Natural killer cell (primary cell): ENCODE data around the gene PHPT1. TPM values are rescaled to one million over a fixed set of nuclear protein-coding genes. Genes with fewer than 3 reads are reported as not detected.
"Not testable (repeated sequence)": the region's sequence is repeated elsewhere in the genome, so short reads cannot be mapped to it uniquely, and the experiment has no call there.

Experiments used
- ATAC-seq, 3 donors: fragments of 150-1000 bp in 2 of 3; fragments of 200-7000 bp in 1 of 3; cut with Tn5 transposase; 1 replicate in 1 of 3; 2 replicates in 2 of 3; pipeline ENCODE4 v1.10.0; 2021; ENCODE audit warnings: mild to moderate bottlenecking in 2 of 3, moderate library complexity in 2 of 3
- DNase-seq, 2 donors: peaks; one replicate each; pipeline versions ENCODE4 v3.0.0 to v3.0.0-alpha.2; 2013 to 2021; ENCODE audit warnings: mixed read lengths in 1 of 2
- H3K27ac ChIP-seq: one replicate; pipeline ENCODE4 v1.5.1; 2013; ENCODE audit warnings: mild to moderate bottlenecking, low read length
- H3K27me3 ChIP-seq: one replicate; pipeline ENCODE4 v1.6.1; 2013; ENCODE audit warnings: low read length; ENCODE audit not compliant: control insufficient read depth, insufficient read depth
- H3K36me3 ChIP-seq: one replicate; pipeline ENCODE4 v1.6.1; 2013; ENCODE audit warnings: low read length; ENCODE audit not compliant: control insufficient read depth, insufficient read depth
- H3K4me1 ChIP-seq: one replicate; pipeline ENCODE4 v1.6.1; 2013; ENCODE audit warnings: low read length; ENCODE audit not compliant: control insufficient read depth, insufficient read depth
- H3K4me3 ChIP-seq: one replicate; pipeline ENCODE4 v1.5.1; 2013; ENCODE audit warnings: low read length
- H3K9me3 ChIP-seq: one replicate; pipeline ENCODE4 v1.6.1; 2013; ENCODE audit warnings: low read length; ENCODE audit not compliant: control insufficient read depth, insufficient read depth
- H3K27ac Mint-ChIP-seq, 2 donors: one replicate each; pipeline ENCODE4 v1.8.0; 2022; ENCODE audit warnings: mild to moderate bottlenecking in 2 of 2, mixed read lengths in 2 of 2, moderate library complexity in 1 of 2
- H3K27me3 Mint-ChIP-seq, 2 donors: one replicate each; pipeline ENCODE4 v1.8.0; 2022; ENCODE audit warnings: low read depth in 2 of 2, mixed read lengths in 2 of 2
- H3K36me3 Mint-ChIP-seq: one replicate; pipeline ENCODE4 v1.8.0; 2022; ENCODE audit warnings: mixed read lengths
- H3K4me1 Mint-ChIP-seq, 2 donors: one replicate each; pipeline ENCODE4 v1.8.0; 2022; ENCODE audit warnings: mixed read lengths in 2 of 2
- H3K4me3 Mint-ChIP-seq: one replicate; pipeline ENCODE4 v1.8.0; 2022; ENCODE audit warnings: mild to moderate bottlenecking, moderate library complexity, mixed read lengths
- H3K9me3 Mint-ChIP-seq, 2 donors: one replicate each; pipeline ENCODE4 v1.8.0; 2022; ENCODE audit warnings: mixed read lengths in 2 of 2
- CTCF ChIP-seq: fragments of 200-600 bp; IDR thresholded peaks from one replicate; pipeline ENCODE4 v1.8.0; 2022; ENCODE audit warnings: antibody characterized with exemption
- WGBS: methylation state at CpG from one replicate; pipeline ENCODE4 v1.1.7; 2013; ENCODE audit warnings: missing lambda C conversion rate; ENCODE audit not compliant: insufficient coverage; 5-methylcytosine and 5-hydroxymethylcytosine counted together
- intact Hi-C: fragments of 100-400 bp; cut with micrococcal nuclease; formaldehyde crosslinking; loops from one replicate; pipeline ENCODE4 v1.14.2; 2022
- total RNA-seq, 4 donors: library from RNA; stranded (reverse); fragments of 120-200 nt in 1 of 4; gene quantifications; one replicate each; pipeline versions ENCODE4 v1.2.3 to v1.2.4, GENCODE V29; 2013 to 2022

The PHPT1 gene
- total RNA-seq, 3 donors from 2014 or later (not counting 1 experiment from before 2014, with no cell fraction given), result 63.5 to 69.8 (median 67.7) TPM

GRCh38 chr9:136868644-136869043 lies 19.4 kb downstream of the PHPT1 start:
- peak overlapping the region; percentile 52 for H3K4me3 Mint-ChIP-seq

GRCh38 chr9:136869611-136870010 lies 20.4 kb downstream of the PHPT1 start:
- H3K9me3 Mint-ChIP-seq, DNase-seq, intact Hi-C loops, H3K36me3 ChIP-seq, H3K27ac ChIP-seq, H3K27me3 Mint-ChIP-seq, H3K4me1 Mint-ChIP-seq, ATAC-seq, H3K36me3 Mint-ChIP-seq, H3K4me3 ChIP-seq, H3K27me3 ChIP-seq, H3K9me3 ChIP-seq: not testable (repeated sequence)
- peaks cover 18% of the 10 kb centered on the region for H3K4me1 ChIP-seq
- WGBS, result 82% methylated on average over 2 of the region's 2 CpGs
- H3K4me3 Mint-ChIP-seq, result peak overlapping the region; percentile 35
- H3K27ac Mint-ChIP-seq, result peak overlapping the region in 1 of 2 donors; percentile 22

More at GRCh38 chr9:136868644-136869043, 19.4 kb downstream of the PHPT1 start:
- Mint-ChIP-seq H3K4me1 (peaks cover 12 to 14% of the 10 kb centered on the region in 2 donors), H3K27ac (no peak overlapping the region), H3K9me3 (no peaks in the 10 kb centered on the region), H3K36me3 (no peaks in the 10 kb centered on the region), H3K27me3 (no peaks in the 10 kb centered on the region)
- peaks cover 6% of the 10 kb centered on the region for H3K36me3 ChIP-seq
- ATAC-seq (no peak), DNase-seq (no peak)
- H3K27ac ChIP-seq, result no peak overlapping the region
- no peak for TF ChIP-seq CTCF
- H3K4me3 ChIP-seq, result no peak overlapping the region
- intact Hi-C loops, result no loop called here
- H3K27me3 ChIP-seq, result no peaks in the 10 kb centered on the region
- H3K4me1 ChIP-seq, result peaks cover 20% of the 10 kb centered on the region
- no peaks in the 10 kb centered on the region for H3K9me3 ChIP-seq
- 98% methylated on average over 11 of the region's 11 CpGs for WGBS

- no peaks in the 10 kb centered on the region for H3K9me3 ChIP-seq
- Mint-ChIP-seq H3K4me1 (peaks cover 0 to under 1% of the 10 kb centered on the region in 2 donors), H3K36me3 (no peaks in the 10 kb centered on the region), H3K27me3 (no peaks in the 10 kb centered on the region), H3K4me3 (no peak overlapping the region), H3K27ac (no peak overlapping the region), H3K9me3 (no peaks in the 10 kb centered on the region)
- no peak overlapping the region for H3K4me3 ChIP-seq
- 94% methylated on average over 6 of the region's 6 CpGs for WGBS
- DNase-seq (no peak), ATAC-seq (no peak)
- intact Hi-C loops, result no loop called here
- no peak for TF ChIP-seq CTCF
- no peaks in the 10 kb centered on the region for H3K36me3 ChIP-seq
- no peaks in the 10 kb centered on the region for H3K4me1 ChIP-seq
- no peaks in the 10 kb centered on the region for H3K27me3 ChIP-seq
- no peak overlapping the region for H3K27ac ChIP-seq
Observed at GRCh38 chr9:136875155-136875554, 25.9 kb downstream of the PHPT1 start.

DNA sequence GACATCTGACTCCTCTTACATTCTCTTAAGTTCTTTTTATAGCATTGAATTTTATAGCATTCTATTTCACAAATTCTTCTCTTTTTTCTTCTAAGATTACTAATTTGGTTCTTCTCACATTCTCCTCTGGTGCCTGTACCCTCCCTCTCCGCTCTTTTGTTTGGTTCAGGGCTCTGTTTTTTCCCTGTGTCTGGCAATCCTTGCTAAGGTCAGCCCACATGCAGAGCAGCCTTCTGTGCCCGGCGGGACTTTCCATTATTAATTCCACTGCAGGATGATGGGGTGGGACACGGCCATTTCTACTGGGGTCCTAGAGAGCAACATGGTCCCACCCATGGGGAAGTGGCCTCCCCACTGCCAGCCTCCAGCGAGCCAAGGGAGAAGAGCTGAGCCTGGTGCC lies 27.3 kb downstream of the PHPT1 start:
- Mint-ChIP-seq H3K27me3 (no peaks in the 10 kb centered on the region), H3K9me3 (no peaks in the 10 kb centered on the region), H3K4me3 (no peak overlapping the region), H3K27ac (no peak overlapping the region), H3K4me1 (peaks cover 0 to 8% of the 10 kb centered on the region in 2 donors), H3K36me3 (no peaks in the 10 kb centered on the region)
- 89% methylated on average over 5 of the region's 5 CpGs for WGBS
- DNase-seq, result no peak
- no peak for TF ChIP-seq CTCF
- intact Hi-C loops, result no loop called here
- H3K27ac ChIP-seq, result no peak overlapping the region
- H3K4me1 ChIP-seq, result peaks cover 12% of the 10 kb centered on the region
- no peaks in the 10 kb centered on the region for H3K36me3 ChIP-seq
- no peaks in the 10 kb centered on the region for H3K27me3 ChIP-seq
- no peaks in the 10 kb centered on the region for H3K9me3 ChIP-seq
- H3K4me3 ChIP-seq, result no peak overlapping the region
- no peak for ATAC-seq
